Sciatic nerve (tissue), 2 donors: ENCODE results near the gene TULP3. TPM values are rescaled to one million over a fixed set of nuclear protein-coding genes. Genes with fewer than 3 reads are reported as not detected.

Experiments
- ATAC-seq: fragments of 200-7000 bp; cut with Tn5 transposase; one replicate; pipeline ENCODE4 v1.9.1; 2020; ENCODE audit warnings: mild to moderate bottlenecking, moderate library complexity
- DNase-seq: peaks from one replicate; pipeline ENCODE4 v3.0.0-alpha.2; 2020; ENCODE audit warnings: low spot score
- intact Hi-C: fragments of 100-400 bp; cut with DNase I; formaldehyde crosslinking; loops from one replicate; pipeline ENCODE4 v1.14.2; 2022
- total RNA-seq: library from RNA; stranded (reverse); fragmentation: NEBNext Ultra II Directional; extraction: Animal tissue kit (Norgen Biotek cat#: 25700); gene quantifications from one replicate; pipeline ENCODE4 v1.2.1, GENCODE V29; 2021
- donor health status: DM: no; HTN: no; CAD: no.
- donor health status: DM: no; HTN: no; CAD: no.

Gene TULP3
- total RNA-seq, 1 donor from 2014 or later: 38.8 TPM

GRCh38 chr12:2912216-2912575 lies 21.5 kb downstream of the TULP3 start:
- intact Hi-C loops: no loop called here
- DNase-seq (no peak), ATAC-seq (no peak)

GRCh38 chr12:2919249-2919648 lies 28.6 kb downstream of the TULP3 start:
- intact Hi-C loops: no loop called here
- ATAC-seq: no peak
- DNase-seq: no peak

- no peak for ATAC-seq
- intact Hi-C loops: no loop called here
Observed at GRCh38 chr12:2922329-2922728, 31.6 kb downstream of the TULP3 start.

GRCh38 chr12:2923057-2923456 lies 32.4 kb downstream of the TULP3 start:
- intact Hi-C loops: no loop called here
- ATAC-seq: no peak

More at GRCh38 chr12:2922329-2922728, 31.6 kb downstream of the TULP3 start:
- DNase-seq: no peak

GRCh38 chr12:2924019-2924418 lies 33.3 kb downstream of the TULP3 start:
- no peak for DNase-seq
- no peak for ATAC-seq
- intact Hi-C loops: no loop called here

More at GRCh38 chr12:2923057-2923456, 32.4 kb downstream of the TULP3 start:
- DNase-seq: no peak

GRCh38 chr12:2925322-2925995 lies 34.8 kb downstream of the TULP3 start:
- no peak for DNase-seq
- ATAC-seq: no peak
- intact Hi-C loops: no loop called here

- DNase-seq (no peak), ATAC-seq (no peak)
- intact Hi-C loops: loop anchor here (5.0 kb wide), 1 partner anchor 936 kb away; no protein-coding TSS in a partner anchor
Observed at GRCh38 chr12:2930865-2931264, 40.2 kb downstream of the TULP3 start.

GRCh38 chr12:2933586-2933985 lies 42.9 kb downstream of the TULP3 start:
- intact Hi-C loops: loop anchor here (5.0 kb wide), 1 partner anchor 934 kb away; no protein-coding TSS in a partner anchor
- ATAC-seq: no peak
- no peak for DNase-seq

DNA sequence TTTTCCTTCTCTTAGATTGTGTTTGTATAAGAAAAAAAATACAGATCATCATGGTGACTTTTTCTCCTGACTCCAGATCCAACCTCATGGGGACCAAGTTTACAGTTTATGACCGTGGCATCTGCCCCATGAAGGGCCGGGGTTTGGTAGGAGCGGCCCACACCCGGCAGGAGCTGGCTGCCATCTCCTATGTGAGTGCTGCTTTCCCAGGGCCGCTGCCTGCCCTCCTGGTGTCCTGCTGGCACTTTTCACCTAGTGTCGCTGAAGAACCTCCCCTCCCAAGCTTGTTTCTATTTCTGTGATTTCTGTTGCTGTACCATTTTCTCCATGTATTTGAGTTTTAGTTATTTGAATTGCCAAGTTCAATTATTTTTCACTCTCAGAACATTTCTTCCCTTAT lies 43.7 kb downstream of the TULP3 start:
- no peak for DNase-seq
- intact Hi-C loops: loop anchor here (5.0 kb wide), 1 partner anchor 933 kb away; no protein-coding TSS in a partner anchor
- ATAC-seq: no peak

GRCh38 chr12:2936301-2936700 lies 45.6 kb downstream of the TULP3 start:
- DNase-seq (no peak), ATAC-seq (no peak)
- intact Hi-C loops: no loop called here

DNA sequence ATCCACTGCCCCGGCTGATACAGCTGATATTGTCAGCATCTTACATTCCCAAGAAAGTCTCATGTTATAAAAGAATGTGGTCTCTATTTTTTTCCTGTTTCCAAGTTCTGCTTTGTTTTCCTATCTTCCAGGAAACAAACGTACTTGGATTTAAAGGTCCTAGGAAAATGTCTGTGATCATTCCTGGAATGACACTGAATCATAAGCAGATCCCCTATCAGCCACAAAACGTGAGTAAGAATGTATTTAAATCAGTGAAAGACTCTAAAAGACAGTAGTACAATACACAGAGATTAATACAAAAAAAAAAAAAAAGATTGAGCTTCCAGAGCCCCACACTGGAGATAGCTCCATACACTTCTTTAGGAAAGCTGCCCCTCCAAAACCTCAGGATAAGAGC lies 46.8 kb downstream of the TULP3 start:
- ATAC-seq (no peak), DNase-seq (no peak)
- intact Hi-C loops: no loop called here

GRCh38 chr12:2939191-2939590 lies 48.5 kb downstream of the TULP3 start:
- no peak for DNase-seq
- ATAC-seq: no peak

DNA sequence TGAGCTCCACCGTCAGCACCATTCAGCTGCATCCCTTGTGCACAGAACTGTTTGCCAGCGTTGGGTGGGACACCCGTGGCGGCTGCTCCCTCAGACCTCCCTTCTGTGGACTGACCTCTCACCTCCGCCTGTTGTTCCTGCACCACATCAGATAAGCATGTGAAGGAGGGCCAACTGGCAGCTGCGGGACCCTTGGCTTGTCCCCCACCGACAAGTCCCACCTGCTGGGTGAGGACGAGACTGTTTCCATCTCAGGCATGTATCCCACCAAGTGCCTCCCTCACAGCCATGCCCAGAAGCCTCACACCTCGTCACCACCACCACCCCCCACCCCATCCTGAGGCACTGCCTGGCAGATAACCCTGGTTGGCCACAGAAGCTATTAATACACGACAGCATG lies 49.9 kb downstream of the TULP3 start:
- ATAC-seq (peak; percentile 34), DNase-seq (no peak)
- intact Hi-C loops: no loop called here

More at GRCh38 chr12:2939191-2939590, 48.5 kb downstream of the TULP3 start:
- intact Hi-C loops: no loop called here

DNA sequence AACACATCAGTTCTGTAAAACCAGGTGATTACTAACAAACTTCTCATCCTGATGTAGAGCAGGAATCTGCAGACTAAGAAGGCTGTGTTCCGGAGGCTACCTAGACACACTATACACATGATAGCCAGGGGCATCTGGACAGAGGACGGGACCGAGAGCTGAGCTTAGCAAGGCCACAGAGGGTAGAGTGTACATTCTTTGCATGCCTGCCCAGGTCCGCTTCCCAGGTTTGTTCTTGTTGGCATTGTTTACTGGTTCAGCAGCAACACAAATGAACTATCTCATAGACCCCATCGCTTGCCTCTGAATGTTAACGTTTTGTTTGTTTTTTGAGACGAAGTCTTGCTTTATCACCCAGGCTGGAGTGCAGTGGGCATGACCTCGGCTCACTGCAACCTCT lies 50.8 kb downstream of the TULP3 start:
- DNase-seq: no peak
- intact Hi-C loops: no loop called here

DNA sequence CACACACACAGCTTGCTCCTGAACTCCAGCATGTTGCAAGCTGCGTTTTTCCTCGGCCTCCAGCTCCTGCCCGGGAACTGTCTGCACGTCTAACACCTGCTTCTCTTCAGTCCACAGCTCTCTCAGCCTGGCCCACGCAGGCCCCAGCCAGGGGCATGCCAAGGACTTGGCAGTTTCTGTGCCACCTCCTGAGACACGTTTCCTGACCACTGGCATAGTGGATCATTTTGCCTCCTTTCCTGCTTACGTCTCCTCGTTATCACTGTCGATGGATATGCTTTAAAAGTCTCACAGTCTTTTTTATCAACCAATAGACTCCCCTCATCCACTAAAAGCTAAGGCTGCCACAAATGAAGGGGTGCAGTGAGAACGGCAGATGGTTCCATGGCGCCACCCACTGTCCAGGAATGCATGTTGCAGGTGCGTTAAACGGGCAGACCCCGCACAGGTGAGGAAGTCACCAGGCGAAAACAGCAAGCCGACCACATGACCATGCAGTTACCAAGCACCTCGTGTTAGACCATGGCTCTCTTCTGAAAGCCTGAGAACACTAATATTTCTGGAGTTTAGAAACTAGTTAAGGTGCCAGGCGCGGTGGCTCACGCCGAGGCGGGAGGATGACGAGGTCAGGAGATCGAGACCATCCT lies 53.8 kb downstream of the TULP3 start:
- DNase-seq (peak; percentile 67), ATAC-seq (peak; percentile 39)
- intact Hi-C loops: no loop called here

More for the DNA sequence above, 50.8 kb downstream of the TULP3 start:
- no peak for ATAC-seq

- ATAC-seq: no peak
- DNase-seq: no peak
- intact Hi-C loops: no loop called here
Observed at GRCh38 chr12:2949411-2949810, 58.7 kb downstream of the TULP3 start.

- ATAC-seq: no peak
- no peak for DNase-seq
- intact Hi-C loops: no loop called here
Observed at GRCh38 chr12:2955888-2956287, 65.2 kb downstream of the TULP3 start.

DNA sequence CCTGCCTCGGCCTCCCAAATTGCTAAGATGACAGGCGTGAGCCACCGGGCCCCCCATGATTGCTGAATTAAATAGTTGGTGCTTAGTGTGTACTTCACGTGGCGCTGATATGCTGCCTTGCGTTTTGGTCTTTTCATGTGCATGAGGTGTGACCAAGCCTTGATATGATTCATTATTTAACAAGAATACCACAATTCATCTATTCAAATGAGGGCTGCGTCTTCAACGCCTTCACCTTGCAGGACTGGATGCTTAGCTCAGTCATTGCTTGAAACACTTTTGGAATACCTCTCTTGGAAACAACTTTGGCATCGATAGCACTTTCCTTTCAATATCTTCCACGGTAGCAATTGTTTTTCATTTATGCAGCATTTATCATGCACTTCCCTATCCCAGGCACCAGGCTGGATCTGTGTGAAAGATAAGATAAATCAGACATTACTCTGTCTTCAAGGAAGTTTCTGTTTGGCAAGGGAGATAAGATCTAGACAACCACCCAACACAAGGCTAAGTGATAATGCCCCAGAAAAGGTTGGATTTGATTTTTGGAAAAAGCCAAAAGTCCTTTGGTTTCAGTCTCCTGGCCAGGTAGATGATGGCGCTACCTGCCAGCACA lies 67.2 kb downstream of the TULP3 start:
- no peak for ATAC-seq
- intact Hi-C loops: no loop called here
- no peak for DNase-seq

DNA sequence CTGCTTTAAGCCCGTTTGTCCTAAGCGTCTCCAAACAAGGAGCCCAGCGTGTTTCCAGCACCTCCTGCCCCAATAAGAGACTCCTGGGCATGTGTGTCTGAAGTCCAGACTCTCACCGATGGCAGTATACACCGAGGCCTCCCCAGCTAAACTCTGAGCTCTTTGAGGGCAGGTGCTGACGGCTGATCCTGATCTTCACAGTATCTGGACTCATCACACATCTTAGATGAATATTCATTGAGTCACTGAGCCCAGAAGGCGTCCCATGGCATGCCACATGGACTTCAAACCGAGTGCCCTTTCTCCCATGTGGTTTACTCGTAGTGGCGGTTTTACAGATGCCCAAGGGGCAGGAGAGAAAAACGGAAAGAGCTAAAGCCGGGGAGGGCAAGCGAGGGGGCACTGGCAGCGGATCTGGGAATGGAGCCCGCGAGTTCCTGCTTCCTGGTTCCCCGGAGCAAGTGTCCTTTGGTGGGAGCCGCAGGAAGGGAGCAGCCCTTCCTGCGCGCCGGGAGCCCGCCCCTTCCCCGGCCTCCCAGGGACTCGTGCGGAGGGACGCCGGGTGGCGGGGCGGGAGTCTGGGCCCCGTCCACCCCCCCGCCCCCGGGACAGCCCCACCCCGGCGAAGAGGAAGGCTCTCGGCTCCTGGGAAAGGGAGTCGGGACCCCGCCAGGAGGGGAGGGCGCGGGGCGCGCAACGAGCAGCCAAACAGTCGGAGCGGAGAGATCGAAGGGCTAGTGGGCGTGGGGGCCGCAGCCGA lies 67.9 kb downstream of the TULP3 start:
- DNase-seq: no peak
- intact Hi-C loops: no loop called here

DNA sequence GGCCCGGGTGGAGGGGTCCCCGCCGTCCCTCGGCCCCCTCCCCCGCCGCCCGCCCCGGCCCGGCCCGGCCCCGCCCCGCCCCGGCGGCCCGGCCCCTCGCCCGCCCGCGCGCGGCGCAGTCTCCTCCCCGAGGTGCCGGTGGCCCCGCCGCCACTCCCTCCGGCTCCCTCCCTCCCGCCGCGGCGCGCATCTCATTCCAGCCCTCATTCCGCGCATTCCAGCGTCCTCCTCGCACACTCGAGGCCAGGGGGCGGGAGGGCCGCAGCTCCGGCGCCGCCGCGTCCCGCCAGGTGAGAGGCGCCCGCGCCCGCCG lies 68.5 kb downstream of the TULP3 start, which contains the start of gene TEAD4:
TEAD4 (plus strand) TSS at position 206 of the 313 bp plus-strand sequence.
- DNase-seq: peak; percentile 77
- intact Hi-C loops: no loop called here

More for the DNA sequence above, 67.9 kb downstream of the TULP3 start:
- peak; percentile 38 for ATAC-seq

More for the DNA sequence above, 68.5 kb downstream of the TULP3 start, which contains the start of gene TEAD4:
- ATAC-seq: peak; percentile 46
